ENCODE data around the gene COX6A2. TPM values are rescaled to one million over a fixed set of nuclear protein-coding genes. Genes with fewer than 3 reads are reported as not detected.

Gene COX6A2
- total and polyA plus RNA-seq, 2 experiments from 2014 or later: 1.7 TPM; not detected in 1

GRCh38 chr16:31458844-31459686 is 30.9 kb upstream of the COX6A2 start, which contains the start of gene ARMC5:
Gene ARMC5, plus strand, starts transcription at chr16:31459501. Its CDS starts 24 bp downstream, at chr16:31459525.
- Histone ChIP-seq H3K27ac (peak within 1 kb of the TSS; percentile 96), H3K79me2 (peaks cover 39% of the 10 kb centered on the region), H4K20me1 (ENCODE audit: insufficient read depth, poor library complexity, severe bottlenecking) (peaks cover 19% of the 10 kb centered on the region), H3K27me3 (no peaks in the 10 kb centered on the region), H3K36me3 (replicated peaks; ENCODE audit: insufficient read depth, low read depth) (no peaks in the 10 kb centered on the region), H3K4me2 (peak within 1 kb of the TSS; percentile 97), H3K4me3 (peak within 1 kb of the TSS; percentile 77), H3K9me3 (ENCODE audit: low read depth) (no peaks in the 10 kb centered on the region), H3K4me1 (ENCODE audit: insufficient read depth) (peaks cover 17% of the 10 kb centered on the region), H2AFZ (peak within 1 kb of the TSS; percentile 55), H3K9me2 (replicated peaks; ENCODE audit: insufficient read depth) (no peaks in the 10 kb centered on the region)
- WGBS (ENCODE audit: low lambda C conversion rate, missing lambda C conversion rate): under 1% methylated on average over 89 of the region's 91 CpGs
- peak; percentile 99 for DNase-seq (ENCODE audit: low spot score)
- no peak for TF ChIP-seq EZH2 (IDR thresholded peaks at IDR 0.05; ENCODE audit: borderline replicate concordance)
- no peak for TF ChIP-seq EZH2phosphoT487 (IDR thresholded peaks at IDR 0.05; ENCODE audit: low read depth, severe bottlenecking, unreplicated experiment)
- TF ChIP-seq, protein P1, sequence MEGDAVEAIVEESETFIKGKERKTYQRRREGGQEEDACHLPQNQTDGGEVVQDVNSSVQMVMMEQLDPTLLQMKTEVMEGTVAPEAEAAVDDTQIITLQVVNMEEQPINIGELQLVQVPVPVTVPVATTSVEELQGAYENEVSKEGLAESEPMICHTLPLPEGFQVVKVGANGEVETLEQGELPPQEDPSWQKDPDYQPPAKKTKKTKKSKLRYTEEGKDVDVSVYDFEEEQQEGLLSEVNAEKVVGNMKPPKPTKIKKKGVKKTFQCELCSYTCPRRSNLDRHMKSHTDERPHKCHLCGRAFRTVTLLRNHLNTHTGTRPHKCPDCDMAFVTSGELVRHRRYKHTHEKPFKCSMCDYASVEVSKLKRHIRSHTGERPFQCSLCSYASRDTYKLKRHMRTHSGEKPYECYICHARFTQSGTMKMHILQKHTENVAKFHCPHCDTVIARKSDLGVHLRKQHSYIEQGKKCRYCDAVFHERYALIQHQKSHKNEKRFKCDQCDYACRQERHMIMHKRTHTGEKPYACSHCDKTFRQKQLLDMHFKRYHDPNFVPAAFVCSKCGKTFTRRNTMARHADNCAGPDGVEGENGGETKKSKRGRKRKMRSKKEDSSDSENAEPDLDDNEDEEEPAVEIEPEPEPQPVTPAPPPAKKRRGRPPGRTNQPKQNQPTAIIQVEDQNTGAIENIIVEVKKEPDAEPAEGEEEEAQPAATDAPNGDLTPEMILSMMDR (IDR thresholded peaks at IDR 0.05; ENCODE audit: poor library complexity): peak; percentile 66

DNA sequence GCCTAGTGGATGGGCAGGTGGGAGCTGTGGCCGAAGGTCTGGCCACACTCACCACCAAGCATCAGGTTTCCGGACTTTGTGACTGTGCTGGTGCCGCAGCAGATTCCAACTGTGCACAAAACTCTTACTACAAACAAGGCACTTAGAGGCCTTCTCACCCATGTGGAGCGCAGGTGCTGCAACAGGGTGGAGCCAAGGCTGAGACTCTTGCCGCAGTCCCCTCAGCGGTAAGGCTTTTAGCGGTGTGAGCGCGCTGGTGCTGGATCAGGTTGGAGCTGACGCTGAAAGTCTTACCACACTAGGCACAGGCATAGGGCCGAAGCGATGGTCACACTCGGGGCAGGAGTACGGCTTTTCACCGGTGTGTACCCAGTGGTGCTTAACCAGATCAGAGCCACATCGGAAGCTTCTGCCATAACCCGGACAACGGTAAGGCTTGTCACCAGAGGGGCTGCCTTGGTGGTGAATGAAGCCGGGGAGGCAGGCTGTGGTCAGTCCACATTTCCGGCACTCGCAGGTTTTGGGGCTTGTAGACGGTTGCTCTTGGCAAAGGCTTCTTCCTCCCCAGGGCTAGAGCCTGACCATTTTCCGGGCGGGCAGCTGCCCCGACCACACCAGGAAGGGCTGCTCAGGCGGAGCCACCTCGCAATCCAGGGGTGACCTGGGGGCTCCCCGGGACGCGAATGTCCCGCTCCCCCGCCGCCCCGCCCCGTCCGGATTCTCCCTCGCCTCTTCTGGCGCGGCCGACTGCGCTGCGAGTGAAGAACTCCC is 30.1 kb upstream of the COX6A2 start:
- H3K9me2 ChIP-seq (replicated peaks; ENCODE audit: insufficient read depth): no peaks in the 10 kb centered on the region
- no peaks in the 10 kb centered on the region for H3K9me3 ChIP-seq (ENCODE audit: low read depth)
- no peaks in the 10 kb centered on the region for H3K36me3 ChIP-seq (replicated peaks; ENCODE audit: insufficient read depth, low read depth)
- peak overlapping the region; percentile 97 for H3K4me2 ChIP-seq
- H3K79me2 ChIP-seq: peaks cover 39% of the 10 kb centered on the region
- TF ChIP-seq EZH2phosphoT487 (IDR thresholded peaks at IDR 0.05; ENCODE audit: low read depth, severe bottlenecking, unreplicated experiment): no peak
- TF ChIP-seq, protein P1 (IDR thresholded peaks at IDR 0.05; ENCODE audit: poor library complexity): peak; percentile 23
- H3K4me3 ChIP-seq: peak overlapping the region; percentile 77
- 2% methylated on average over 40 of the region's 42 CpGs for WGBS (ENCODE audit: low lambda C conversion rate, missing lambda C conversion rate)
- peak; percentile 76 for DNase-seq (ENCODE audit: low spot score)
- no peaks in the 10 kb centered on the region for H3K27me3 ChIP-seq
- peak overlapping the region; percentile 55 for H2AFZ ChIP-seq
- H3K4me1 ChIP-seq (ENCODE audit: insufficient read depth): peaks cover 24% of the 10 kb centered on the region
- H3K27ac ChIP-seq: peak overlapping the region; percentile 96
- H4K20me1 ChIP-seq (ENCODE audit: insufficient read depth, poor library complexity, severe bottlenecking): peaks cover 19% of the 10 kb centered on the region

GRCh38 chr16:31456988-31457360 is 28.8 kb upstream of the COX6A2 start:
- Histone ChIP-seq H3K4me3 (no peak overlapping the region), H4K20me1 (ENCODE audit: insufficient read depth, poor library complexity, severe bottlenecking) (peaks cover 19% of the 10 kb centered on the region), H2AFZ (no peak overlapping the region), H3K36me3 (replicated peaks; ENCODE audit: insufficient read depth, low read depth) (no peaks in the 10 kb centered on the region), H3K27me3 (no peaks in the 10 kb centered on the region), H3K9me2 (replicated peaks; ENCODE audit: insufficient read depth) (no peaks in the 10 kb centered on the region), H3K4me2 (peak overlapping the region; percentile 97), H3K4me1 (ENCODE audit: insufficient read depth) (peaks cover 35% of the 10 kb centered on the region), H3K27ac (peak overlapping the region; percentile 96), H3K9me3 (ENCODE audit: low read depth) (no peaks in the 10 kb centered on the region), H3K79me2 (peaks cover 39% of the 10 kb centered on the region)
- TF ChIP-seq, protein P1 (IDR thresholded peaks at IDR 0.05; ENCODE audit: poor library complexity): no peak
- TF ChIP-seq EZH2phosphoT487 (IDR thresholded peaks at IDR 0.05; ENCODE audit: low read depth, severe bottlenecking, unreplicated experiment) (no peak), EZH2 (IDR thresholded peaks at IDR 0.05; ENCODE audit: borderline replicate concordance) (no peak)
- DNase-seq (ENCODE audit: low spot score): no peak
- 73% methylated on average over 8 of the region's 8 CpGs for WGBS (ENCODE audit: low lambda C conversion rate, missing lambda C conversion rate)

Data from hepatocyte (in vitro differentiated cells).